Anterior cingulate cortex (tissue), 58 donors: ENCODE data around the gene ALX1.

Source experiments
- DNase-seq, 58 donors: peaks; one replicate each; lab custom pipeline; 2025; lab: John Stamatoyannopoulos, UW

ALX1 gene

DNA sequence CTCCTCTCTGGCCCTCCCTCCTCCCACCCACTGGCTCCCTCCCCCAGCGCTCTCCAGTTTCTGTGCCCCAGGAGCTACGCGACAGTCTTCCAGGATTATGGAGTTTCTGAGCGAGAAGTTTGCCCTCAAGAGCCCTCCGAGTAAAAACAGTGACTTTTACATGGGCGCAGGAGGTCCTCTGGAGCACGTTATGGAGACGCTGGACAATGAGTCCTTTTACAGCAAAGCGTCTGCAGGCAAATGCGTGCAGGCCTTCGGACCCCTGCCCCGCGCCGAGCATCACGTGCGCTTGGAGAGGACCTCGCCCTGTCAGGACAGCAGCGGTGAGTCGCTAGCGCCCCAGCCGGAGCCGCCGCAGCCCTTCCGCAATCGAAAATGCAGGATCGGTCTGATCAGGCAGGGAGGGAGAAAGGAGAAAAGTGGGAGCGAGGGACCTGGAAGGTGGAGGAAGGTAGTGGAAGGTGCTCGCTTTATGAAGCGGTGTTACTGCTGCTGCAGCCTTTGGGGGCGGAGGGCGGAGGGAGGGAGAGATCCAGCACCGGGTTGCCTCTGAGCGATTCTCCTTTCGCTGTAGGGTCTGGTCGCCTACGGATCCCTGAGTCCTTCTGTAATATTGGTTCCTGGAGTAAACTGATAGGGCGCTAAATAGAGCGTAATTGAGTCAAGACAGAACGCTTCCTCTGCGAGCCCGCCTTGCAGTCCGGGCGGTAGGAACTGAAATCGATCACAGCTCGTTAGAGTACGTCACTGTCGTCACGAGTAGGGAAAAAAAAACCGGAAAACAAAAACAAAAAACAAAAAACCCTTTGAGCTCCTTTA, at the start of gene ALX1:
Gene ALX1, plus strand, starts transcription at position 56 of the 819 bp plus-strand sequence. Its CDS starts 42 bp downstream, at position 98.
- no peak for DNase-seq

DNA sequence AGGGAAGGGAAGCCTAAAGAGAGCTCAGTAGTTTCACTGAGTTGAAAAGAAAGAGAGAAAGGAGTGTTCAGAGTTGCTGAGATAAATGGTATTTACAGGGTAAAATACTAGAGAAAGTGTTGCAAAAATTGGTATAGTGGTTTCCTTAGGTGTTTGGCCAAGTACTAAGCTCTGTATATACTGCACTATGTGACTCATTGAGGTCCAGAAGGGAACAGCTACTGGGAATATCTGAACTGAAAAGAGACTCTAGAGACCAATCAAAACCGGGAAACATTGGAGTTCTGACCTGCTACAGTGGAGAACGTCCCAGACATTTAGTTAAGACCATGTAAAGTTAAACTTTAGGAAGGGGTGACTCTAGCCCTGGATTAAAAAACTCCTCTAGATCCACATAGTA, 42.7 kb upstream of the ALX1 start:
- DNase-seq: no peak

DNA sequence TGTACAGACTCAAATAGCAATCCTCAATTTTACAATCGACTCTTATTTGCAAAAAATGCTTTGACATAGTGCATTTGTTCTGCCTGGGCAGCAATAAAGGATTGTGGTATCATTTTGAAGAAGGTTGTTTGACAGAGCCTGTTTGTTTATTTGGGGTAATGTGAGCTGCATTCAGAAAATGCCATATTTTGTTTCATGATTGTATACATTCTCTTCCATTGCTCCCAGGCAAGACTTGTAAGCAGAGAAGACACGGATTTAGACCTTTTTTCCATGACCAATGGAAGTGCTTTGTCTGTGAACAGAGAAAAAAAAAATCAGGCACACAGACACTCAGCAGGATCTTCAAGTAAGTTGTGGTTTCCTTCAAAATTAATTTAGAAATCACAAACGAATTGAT, 35.5 kb upstream of the ALX1 start:
- DNase-seq: no peak

DNA sequence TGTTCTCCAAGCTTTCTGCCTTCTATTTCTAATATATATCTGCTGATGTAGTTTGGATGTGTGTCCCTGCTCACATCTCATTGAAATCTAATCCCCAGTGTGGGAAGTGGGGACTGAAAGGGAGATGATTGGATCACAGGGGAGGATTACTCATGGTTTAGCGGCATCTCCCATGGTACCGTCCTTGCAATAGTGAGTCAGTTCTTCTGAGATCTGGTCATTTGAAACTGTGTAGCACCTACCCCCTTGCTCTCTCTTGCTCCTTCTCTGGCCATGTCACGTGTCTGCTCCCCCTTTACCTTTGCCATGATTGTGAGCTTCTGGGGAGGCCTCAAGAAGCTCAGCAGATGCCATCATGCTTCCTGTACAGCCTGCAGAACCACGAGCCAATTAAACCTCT, 26.2 kb upstream of the ALX1 start:
- no peak for DNase-seq

DNA sequence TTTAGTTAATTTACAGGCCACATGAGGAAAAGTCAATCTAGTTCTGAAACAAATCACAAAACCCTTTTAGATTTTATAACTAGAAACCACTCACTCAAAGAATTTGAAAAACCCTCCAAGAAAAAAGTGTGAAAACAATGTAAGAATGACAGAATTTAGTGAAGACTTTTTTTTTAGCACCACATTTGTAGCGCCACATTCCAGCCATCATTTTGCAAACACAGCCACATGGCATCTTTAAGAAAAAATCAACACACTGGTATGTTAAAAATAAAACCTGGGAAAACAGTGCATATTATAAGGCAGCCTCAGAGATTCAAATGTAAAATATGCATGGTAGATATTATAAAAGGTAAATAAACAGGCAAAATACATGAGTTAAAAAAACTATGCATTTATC, 22.3 kb upstream of the ALX1 start:
- DNase-seq: no peak

DNA sequence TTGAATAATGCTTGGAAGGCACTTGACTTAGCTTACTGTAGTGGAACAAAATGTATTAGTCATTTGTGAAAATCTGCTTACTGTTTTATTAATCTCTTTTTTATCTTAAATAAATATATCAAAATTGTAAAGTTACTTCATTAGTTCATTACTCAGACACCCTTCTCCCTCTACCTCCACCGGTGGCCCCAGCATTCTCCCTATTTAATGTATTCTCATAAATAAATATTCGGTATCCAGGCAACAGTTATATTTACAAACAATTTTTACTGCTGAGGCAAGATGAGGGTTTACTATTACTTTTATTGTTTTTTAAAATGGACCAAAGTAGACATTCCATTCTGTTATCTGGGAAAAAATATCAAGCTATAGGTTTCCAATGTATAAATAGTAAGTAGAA, 19.6 kb upstream of the ALX1 start:
- no peak for DNase-seq

DNA sequence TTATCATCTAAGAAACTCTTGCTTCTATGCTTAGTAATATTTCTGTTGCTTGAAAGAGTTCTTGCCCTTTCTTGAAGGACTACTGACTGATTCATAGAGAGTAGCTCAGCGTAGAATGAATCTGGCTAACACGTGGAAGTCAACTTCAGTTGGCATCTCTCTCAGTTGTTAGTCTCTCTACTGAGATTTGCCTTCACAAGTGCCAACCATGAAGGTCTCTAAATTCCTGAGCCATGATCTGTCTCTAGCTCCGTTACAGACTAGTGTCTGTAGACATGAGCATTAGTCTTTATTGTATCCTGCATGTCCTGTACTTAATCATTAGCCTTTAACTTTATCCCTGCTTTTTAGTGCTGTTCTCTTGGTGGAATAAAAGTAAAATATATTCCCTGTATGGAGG, 19.1 kb upstream of the ALX1 start:
- DNase-seq: no peak

DNA sequence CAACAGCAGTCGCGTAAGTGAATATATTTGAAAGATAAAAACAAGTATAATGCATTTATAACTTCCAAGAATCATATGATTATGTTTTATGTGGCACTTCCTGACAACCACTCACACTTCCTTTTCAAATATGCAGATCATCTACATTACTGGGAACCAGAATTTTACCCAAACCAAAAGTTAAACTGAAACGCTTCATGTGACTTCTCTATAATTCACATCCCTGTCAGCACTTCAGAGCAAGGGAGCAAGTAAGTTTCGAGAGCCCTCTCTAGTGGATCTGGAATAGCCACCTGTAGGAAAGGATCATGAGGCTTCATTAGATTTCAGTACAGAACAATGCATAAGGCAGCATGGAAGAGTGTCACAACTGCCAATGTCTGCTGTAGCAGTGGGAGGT, 13.7 kb upstream of the ALX1 start:
- DNase-seq: no peak

DNA sequence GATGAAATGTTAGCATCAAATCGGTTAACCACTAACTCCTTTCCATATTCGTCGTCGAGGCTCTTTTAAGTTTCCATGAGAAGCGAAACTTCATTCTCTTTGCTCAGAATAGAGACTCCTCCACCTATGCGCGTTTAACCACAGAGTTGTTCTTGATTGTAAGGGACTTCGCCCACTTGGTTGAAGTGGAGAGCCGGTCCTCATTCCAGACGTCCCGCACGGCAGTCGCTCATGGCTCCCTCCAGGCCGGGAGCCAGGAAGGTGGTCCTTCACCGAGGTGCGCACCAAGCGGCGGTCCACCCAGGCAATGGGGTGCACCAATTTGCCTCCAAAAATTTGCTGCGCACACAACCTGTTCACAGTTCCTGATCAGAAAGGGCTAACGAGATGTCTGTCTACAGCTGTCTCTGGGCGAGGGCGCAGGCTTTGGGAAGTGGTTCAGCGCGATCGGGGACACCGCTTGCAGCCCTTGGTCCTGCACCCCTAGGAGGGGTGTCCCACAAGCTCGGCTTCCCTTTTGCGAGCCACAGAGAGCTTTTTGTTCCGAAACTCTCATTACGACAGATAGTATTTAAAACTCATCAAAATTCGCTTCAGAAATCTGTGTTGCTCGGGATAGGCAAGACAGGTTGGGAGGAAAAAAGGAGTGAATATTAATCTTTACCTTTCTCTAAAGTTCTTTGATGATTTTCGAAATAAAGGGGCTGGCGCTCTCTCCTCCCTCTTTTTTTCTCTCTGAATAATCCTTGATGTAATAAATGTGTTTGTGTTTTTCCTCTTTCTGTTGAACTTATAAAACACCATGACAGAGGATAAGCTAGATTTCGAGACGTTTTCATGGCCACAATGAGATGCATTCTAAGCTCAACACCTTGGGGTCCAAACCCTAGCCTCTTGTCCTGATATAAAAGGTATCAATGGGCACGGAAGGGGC, 6.4 kb upstream of the ALX1 start:
- DNase-seq: no peak

DNA sequence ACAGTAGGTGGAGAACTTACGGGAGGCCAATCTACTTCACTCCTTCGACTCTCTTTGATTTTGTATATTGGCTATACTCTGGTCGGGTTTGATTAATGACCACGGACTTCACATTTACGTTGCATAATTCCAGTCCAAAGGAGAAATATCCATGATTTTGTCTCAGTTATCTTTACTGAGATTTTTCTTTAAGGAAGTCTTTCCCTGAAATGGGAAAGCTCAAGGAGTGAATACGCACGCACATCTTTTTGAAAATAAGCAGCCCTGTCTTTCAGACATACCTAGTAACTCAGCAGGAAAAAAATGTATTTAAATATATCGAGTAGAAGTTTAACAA, 5.7 kb upstream of the ALX1 start:
- no peak for DNase-seq

DNA sequence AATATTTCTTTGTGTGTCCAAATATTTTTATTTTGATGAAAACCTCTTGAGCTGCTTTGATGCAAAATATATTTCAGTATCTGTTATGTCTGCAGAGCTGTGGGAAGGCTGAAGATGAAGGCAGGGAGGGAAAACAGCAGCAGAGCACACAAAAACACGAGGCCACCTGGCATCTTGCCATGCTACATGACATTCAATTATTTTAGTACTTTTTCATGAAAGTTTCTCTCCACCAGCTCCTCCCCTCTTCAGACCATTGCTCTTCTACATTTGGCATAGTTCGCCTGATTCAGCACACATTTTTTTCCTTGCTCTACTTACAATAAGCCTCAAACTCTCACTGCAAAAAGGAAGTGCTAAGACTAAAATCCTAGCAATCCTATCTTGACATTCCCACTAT, 4.6 kb upstream of the ALX1 start:
- no peak for DNase-seq

DNA sequence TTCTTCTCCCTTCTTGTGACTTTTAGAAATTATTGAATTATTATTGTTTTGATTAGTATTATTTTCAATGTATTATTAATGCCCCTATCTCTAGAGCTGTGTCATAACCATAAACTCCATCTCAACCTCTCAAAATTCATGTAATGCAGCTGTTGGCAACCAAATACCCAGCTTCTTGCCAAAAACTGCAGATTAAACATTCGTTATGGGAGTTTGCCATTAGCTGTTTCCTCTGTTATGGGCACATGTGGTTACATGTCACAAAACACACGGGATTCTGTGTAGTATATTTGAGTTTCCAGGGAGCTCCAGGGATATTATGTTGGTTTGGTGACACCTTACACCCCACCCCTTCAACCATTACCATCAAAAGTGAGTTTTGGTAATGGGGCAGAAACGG, 2.8 kb upstream of the ALX1 start:
- DNase-seq: no peak

DNA sequence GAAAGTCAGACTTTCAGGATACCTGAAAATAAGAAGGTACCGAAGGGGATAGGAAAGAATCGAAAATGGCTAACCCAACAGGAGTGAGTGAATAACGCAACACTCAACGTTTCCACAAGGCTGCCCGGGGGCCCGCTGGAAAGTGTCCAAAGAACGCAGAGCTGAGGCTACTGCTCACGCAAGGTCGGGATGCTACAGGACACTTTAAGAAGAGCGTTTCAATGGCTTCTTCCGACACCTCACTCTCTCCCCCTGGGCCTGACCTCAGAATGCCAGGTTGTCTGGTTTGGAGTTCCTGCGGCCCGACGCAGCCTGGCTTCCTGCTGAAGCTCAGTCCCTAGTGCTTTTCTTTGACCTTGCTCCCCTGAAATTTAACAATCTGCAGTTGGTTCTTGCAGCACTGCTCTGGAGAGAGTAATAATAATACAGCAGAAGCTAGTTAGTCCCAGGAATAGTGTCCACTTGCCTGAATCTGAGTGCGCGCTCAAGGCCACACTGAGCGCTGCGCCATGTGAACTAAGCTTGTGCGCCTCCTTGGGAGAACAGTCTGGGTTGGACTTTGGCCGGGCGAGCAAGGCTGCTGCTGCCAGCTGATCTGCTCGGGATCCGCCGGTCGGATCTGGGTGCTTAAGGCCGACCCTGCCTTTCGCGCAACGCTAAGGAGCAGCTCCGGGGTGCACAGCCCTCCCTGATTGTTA, 2.0 kb upstream of the ALX1 start:
- DNase-seq: no peak

DNA sequence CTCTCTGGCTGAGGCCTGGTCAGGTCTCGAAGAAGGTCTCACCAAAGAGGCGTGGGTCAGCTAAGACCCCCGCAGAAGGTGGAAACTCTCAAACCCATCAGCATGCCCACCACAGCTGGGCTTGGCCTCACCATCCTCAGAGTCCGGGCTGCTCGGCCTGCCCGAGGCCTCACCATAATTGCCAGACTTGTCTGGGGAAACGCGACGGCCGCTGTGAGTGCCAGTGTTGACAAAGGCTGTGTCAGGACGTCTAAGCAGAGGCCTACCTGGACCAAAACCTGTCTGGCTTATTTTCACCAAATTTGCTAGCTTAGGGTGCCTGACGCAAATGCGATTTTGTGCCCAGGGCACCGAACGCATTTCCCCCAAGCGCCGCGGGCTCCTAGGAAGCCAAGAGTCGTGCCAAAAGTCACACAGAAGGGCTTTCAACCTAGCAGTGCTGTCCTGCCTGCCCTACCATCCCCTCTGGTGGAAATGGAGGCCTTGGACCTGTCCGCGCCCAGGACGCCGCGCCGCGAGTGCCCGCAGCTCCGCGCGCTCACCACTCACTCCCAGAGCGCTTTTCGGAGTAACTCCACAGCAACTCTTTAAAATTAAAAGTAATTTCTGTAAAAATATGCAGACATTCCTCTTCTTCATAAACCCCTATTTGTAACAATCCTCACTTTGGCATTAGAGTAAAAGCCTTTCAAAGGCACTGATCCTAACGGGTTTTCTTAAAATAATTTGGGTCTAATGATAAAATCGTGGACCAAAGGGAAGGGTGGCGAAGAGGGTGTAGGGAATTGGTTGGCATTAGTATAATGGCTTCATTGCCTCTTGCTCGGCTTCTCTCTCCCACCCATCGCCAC, 1.2 kb upstream of the ALX1 start:
- no peak for DNase-seq

DNA sequence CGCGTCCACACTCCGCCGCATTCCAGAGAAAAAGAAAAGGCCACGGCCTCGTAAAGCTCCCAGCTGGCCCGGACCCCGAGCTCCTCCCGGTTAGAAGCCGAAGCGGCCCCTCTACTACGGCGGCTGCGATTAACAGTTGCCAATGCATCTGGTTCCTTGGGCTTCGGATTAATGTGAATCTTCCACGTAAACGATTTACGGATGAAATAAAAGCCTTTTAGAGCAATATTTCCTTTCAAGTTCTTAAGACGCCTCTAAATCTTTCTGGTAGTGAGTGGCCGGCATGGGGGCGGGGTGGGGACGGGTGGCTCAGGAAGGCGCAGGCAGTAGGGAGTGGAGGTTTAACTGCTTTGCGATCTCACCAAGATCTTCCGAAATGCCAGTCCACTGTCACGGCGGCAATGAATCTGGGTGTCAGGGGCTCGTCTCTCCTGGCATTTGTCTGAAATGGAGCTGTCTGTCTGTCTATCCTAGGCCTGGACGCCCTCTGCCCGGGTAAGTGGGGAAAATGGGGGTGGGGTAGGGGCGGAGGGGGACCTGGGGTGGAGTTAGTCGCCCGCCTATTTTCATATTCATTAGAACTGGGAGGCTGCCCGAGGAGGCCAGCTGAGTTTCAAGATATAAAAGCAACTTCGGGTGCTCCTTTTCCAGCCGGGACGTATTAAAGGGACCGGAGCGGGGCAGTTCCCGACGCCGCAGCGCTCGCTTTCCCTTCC, 413 bp upstream of the ALX1 start:
- no peak for DNase-seq

DNA sequence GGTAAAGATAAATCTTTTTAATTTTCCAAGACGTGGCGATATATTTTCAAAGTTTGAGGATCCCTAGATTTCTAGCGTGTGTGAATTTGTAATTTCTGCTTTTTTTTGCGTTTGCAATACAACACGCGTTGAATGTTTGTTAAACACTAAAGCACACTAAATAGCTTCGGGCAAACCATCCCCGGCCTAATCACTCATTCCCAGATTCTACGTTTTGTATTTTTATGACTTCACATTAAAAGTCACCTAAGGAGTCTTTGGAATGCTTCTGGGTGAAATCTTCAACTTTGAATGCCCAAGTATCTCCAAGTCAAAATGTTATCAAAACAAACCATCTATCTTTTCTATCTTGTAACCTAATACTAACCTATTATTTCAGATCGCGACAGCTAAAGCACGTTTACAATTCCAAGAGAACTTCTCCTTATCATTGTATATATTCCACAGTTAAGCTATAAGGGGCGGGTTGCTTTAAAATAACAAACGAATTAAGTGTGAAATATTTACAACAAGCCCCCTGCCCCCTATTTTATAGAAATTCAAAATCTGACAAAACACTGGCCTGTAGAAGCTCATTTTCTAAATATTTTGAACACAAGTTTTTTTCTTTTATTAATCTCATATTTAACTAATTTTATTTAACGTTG, 1.1 kb downstream of the ALX1 start:
- DNase-seq: no peak

DNA sequence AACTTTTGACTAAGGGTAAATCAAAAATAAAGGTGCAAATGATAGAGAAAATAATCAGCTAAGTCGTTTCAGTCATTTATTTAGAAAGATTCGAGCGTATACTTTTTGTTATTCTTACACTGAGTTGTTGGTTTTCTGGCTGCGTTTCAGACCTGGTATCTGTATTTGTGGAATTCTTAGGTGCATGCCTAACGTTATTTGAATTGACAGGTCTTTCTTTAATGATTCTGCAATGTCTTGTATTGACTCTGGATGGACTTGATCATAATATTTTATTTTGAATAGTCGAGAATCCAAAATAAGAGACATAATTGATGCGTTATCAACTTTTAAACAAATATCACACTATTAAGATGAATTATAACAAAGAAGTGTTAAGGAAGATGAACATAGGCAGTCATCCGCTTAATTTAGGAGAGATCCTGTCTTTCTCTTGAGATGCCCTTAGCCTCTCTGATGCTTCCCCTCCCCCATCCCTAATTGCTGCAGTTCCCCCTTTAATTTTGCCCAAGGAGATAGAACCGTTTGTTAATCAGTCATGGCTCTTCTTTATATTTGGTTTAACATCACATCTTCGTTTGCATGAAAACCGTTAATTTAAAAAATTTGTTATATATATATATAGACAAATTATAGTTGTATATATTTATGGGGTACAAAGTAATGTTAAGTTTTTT, 1.8 kb downstream of the ALX1 start:
- DNase-seq: no peak

DNA sequence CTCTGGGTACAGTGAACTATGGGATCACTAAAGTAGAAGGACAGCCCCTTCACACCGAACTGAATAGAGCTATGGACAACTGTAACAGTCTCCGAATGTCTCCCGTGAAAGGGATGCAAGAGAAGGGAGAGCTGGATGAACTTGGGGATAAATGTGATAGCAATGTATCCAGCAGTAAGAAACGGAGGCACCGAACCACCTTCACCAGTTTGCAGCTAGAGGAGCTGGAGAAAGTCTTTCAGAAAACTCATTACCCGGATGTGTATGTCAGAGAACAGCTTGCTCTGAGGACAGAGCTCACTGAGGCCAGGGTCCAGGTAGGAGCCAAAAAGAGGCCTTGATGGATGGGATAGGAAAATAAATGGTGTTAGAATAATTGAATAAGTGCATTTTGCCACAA, 3.5 kb downstream of the ALX1 start:
- DNase-seq: no peak

DNA sequence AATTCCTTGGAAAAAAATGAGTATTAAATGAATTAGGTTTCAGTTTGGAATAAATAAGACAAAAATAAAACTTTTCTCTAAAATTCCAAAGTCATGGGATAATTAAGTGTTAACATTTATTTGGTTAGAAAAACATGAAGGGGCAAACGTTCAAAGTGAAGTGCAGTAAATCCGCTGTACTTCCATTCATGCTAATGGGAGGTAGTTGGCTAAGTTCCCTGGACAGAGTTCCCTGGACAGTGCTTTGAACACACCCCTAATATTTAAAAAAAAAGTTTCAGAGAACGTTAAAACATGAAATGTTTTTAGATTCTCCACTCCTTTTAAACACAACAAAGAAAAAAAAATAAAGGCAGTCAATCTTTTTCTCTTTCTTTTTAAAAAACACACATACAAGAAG, 16.3 kb downstream of the ALX1 start:
- DNase-seq: no peak
